Measurements from ENCODE around the gene SLA2. TPM values are rescaled to one million over a fixed set of nuclear protein-coding genes. Genes with fewer than 3 reads are reported as not detected.

Gene SLA2
- total RNA-seq, 4 donors from 2014 or later: 0.14 to 0.88 TPM; not detected in 2

- Histone ChIP-seq H3K4me1 (no peaks in the 10 kb centered on the region), H3K9me3 (no peaks in the 10 kb centered on the region), H3K27me3 (no peaks in the 10 kb centered on the region), H3K27ac (no peak overlapping the region), H3K4me3 (no peak overlapping the region), H3K36me3 (no peaks in the 10 kb centered on the region)
- no peak for DNase-seq
- TF ChIP-seq CTCF (IDR thresholded peaks at IDR 0.05) (no peak), POLR2A (IDR thresholded peaks at IDR 0.05) (no peak)
- intact Hi-C loops (cut with DNase I; ENCODE audit: low total_unique reads): no loop called here
Observed at GRCh38 chr20:36646678-36647077, 682 bp upstream of the SLA2 start.

GRCh38 chr20:36645353-36645752 is 643 bp downstream of the SLA2 start:
- intact Hi-C loops (cut with DNase I; ENCODE audit: low total_unique reads): no loop called here
- Histone ChIP-seq H3K4me3 (no peak overlapping the region), H3K36me3 (no peaks in the 10 kb centered on the region), H3K27ac (no peak overlapping the region), H3K4me1 (no peaks in the 10 kb centered on the region), H3K27me3 (no peaks in the 10 kb centered on the region), H3K9me3 (no peaks in the 10 kb centered on the region)
- no peak for TF ChIP-seq CTCF (IDR thresholded peaks at IDR 0.05)
- TF ChIP-seq POLR2A (IDR thresholded peaks at IDR 0.05): no peak
- no peak for DNase-seq

GRCh38 chr20:36644706-36645095 is 1.3 kb downstream of the SLA2 start:
- Histone ChIP-seq H3K36me3 (no peaks in the 10 kb centered on the region), H3K9me3 (no peaks in the 10 kb centered on the region), H3K4me3 (no peak overlapping the region), H3K4me1 (no peaks in the 10 kb centered on the region), H3K27ac (no peak overlapping the region), H3K27me3 (no peaks in the 10 kb centered on the region)
- no peak for TF ChIP-seq POLR2A (IDR thresholded peaks at IDR 0.05)
- TF ChIP-seq CTCF (IDR thresholded peaks at IDR 0.05): no peak
- DNase-seq: no peak
- intact Hi-C loops (cut with DNase I; ENCODE audit: low total_unique reads): no loop called here

- intact Hi-C loops (cut with DNase I; ENCODE audit: low total_unique reads): no loop called here
- Histone ChIP-seq H3K36me3 (no peaks in the 10 kb centered on the region), H3K9me3 (no peaks in the 10 kb centered on the region), H3K4me1 (no peaks in the 10 kb centered on the region), H3K4me3 (no peak overlapping the region), H3K27me3 (no peaks in the 10 kb centered on the region), H3K27ac (no peak overlapping the region)
- no peak for DNase-seq
- TF ChIP-seq POLR2A (IDR thresholded peaks at IDR 0.05) (no peak), CTCF (IDR thresholded peaks at IDR 0.05) (no peak)
Observed at GRCh38 chr20:36644032-36644705, 1.8 kb downstream of the SLA2 start.

- Histone ChIP-seq H3K4me1 (no peaks in the 10 kb centered on the region), H3K27me3 (no peaks in the 10 kb centered on the region), H3K36me3 (no peaks in the 10 kb centered on the region), H3K4me3 (no peak overlapping the region), H3K27ac (no peak overlapping the region), H3K9me3 (no peaks in the 10 kb centered on the region)
- TF ChIP-seq POLR2A (IDR thresholded peaks at IDR 0.05) (no peak), CTCF (IDR thresholded peaks at IDR 0.05) (no peak)
- no peak for DNase-seq
- intact Hi-C loops (cut with DNase I; ENCODE audit: low total_unique reads): no loop called here
Observed at GRCh38 chr20:36642136-36642535, 3.9 kb downstream of the SLA2 start.

Data from uterus (tissue), 4 donors.